WI38 (cell line): ENCODE measurements around the gene ANKRD17.
"Not testable (repeated sequence)": the region's sequence is repeated elsewhere in the genome, so short reads cannot be mapped to it uniquely, and the experiment has no call there.

ENCODE experiments used
- H3K4me3 ChIP-seq: 2 replicates; pipeline ENCODE4 v1.5.1; 2011; ENCODE audit warnings: low read depth, mild to moderate bottlenecking, control low read depth, low read length
- CTCF ChIP-seq: IDR thresholded peaks from 2 replicates; pipeline ENCODE4 v1.5.1; 2012; ENCODE audit warnings: low read depth, mild to moderate bottlenecking, control low read depth, low read length

ANKRD17 gene

GRCh38 chr4:73230865-73231517 is 27.6 kb downstream of the ANKRD17 start:
- no peak for TF ChIP-seq CTCF
- H3K4me3 ChIP-seq, result no peak overlapping the region

GRCh38 chr4:73228800-73229199 is 29.8 kb downstream of the ANKRD17 start:
- not testable (repeated sequence) for H3K4me3 ChIP-seq

GRCh38 chr4:73224886-73225285 is 33.7 kb downstream of the ANKRD17 start:
- H3K4me3 ChIP-seq, result no peak overlapping the region
- no peak for TF ChIP-seq CTCF

GRCh38 chr4:73223258-73223650 is 35.3 kb downstream of the ANKRD17 start:
- H3K4me3 ChIP-seq, result 0 out of 2 replicates have a peak overlapping the region, but pooled peaks have one; percentile 19

GRCh38 chr4:73222466-73223257 is 35.9 kb downstream of the ANKRD17 start:
- no peak for TF ChIP-seq CTCF
- H3K4me3 ChIP-seq, result peak overlapping the region; percentile 77

More at GRCh38 chr4:73223258-73223650, 35.3 kb downstream of the ANKRD17 start:
- TF ChIP-seq CTCF, result no peak

GRCh38 chr4:73221734-73222133 is 36.9 kb downstream of the ANKRD17 start:
- H3K4me3 ChIP-seq, result peak overlapping the region; percentile 77
- no peak for TF ChIP-seq CTCF

GRCh38 chr4:73220815-73221214 is 37.8 kb downstream of the ANKRD17 start:
- H3K4me3 ChIP-seq, result no peak overlapping the region
- TF ChIP-seq CTCF, result no peak
